ENCODE measurements around the gene CZIB. TPM values are rescaled to one million over a fixed set of nuclear protein-coding genes. Genes with fewer than 3 reads are reported as not detected.

The CZIB gene
- 10 to 100 TPM; 44.4 to 45.6 TPM for total RNA-seq

DNA sequence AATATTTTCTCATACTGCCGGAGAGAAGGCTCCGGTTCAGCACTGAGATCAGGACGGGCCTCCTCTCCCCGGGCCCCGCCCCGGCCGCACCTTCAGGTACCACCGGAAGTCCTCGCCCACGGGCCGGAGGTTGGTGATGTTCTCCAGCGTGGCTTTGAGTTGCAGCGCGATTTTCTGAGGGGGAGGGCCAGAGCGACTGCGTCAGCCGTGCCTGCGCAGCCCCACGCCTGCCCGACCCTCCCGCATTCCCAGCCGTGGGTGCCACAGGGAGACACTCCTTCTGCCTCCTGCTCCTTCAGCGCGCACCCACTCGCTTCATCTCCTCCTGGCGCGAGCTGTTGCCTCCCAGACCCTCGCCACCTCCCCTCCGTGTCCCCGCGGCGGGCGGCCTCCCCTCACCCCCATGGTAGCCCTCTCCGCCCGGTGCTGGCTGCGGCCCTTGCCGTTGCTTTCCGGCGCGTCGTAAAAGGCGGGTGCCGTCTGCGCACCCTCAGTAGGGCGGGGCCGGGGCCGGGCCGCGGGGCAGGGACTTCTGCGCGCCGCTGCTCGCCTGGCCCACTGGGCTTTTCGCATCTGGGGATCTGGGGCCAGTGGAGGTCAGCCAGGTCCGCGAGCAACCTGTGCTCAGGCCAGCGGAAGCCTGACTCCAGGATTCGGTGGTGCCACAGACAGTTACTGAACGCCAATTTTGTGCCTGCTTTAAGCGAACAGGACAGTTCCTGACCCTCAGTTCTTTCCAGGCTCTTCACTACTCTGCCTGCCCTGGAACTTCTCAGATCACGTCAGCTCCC is at the start of gene CZIB:
Gene CZIB, minus strand, starts transcription at position 464 of the 791 bp plus-strand sequence. Its CDS starts 59 bp downstream, at position 405.
- no peaks in the 10 kb centered on the region for H3K27me3 Mint-ChIP-seq (ENCODE audit: low read depth)
- H3K4me3 Mint-ChIP-seq, result peak within 1 kb of the TSS; percentile 91
- no peaks in the 10 kb centered on the region for H3K9me3 Mint-ChIP-seq
- peaks cover 24% of the 10 kb centered on the region for H3K4me1 Mint-ChIP-seq (ENCODE audit: low read depth)
- DNase-seq, result peak; percentile 96
- peak within 1 kb of the TSS; percentile 95 for H3K27ac Mint-ChIP-seq
- CTCF ChIA-PET, result interaction anchor here (1.4 kb wide), 1 partner anchor 12 kb away, joined by 3 read pairs; no protein-coding TSS in a partner anchor
- intact Hi-C loops (cut with micrococcal nuclease), result loop anchor here (1.0 to 5.0 kb wide), 5 partner anchors 18 to 854 kb away; partner anchors contain the start of genes CC2D1B, CPT2, IFT25 and LRRC42
- no peaks in the 10 kb centered on the region for H3K36me3 Mint-ChIP-seq (ENCODE audit: low read depth)

DNA sequence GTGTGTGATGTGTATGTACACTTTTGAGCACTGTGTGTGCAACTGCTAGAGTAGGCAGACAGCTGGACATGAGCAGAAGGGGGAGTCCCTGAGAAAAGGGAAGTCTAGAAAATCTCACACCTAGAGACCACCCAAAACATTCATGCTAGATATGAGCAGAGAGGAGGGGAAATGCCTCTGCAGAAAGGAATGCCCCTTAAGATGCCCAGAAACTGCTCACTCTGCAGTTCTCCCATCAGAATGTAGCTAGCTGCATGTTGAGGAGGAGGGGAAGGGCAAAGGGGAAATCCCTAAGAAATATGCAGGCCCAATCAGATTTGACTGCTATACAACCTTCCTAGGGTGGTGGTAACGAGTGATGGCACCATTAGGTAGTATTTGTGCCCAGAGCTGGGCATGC is 49.7 kb upstream of the CZIB start:
- DNase-seq, result no peak
- intact Hi-C loops (cut with micrococcal nuclease), result no loop called here
- Mint-ChIP-seq H3K4me1 (ENCODE audit: low read depth) (no peaks in the 10 kb centered on the region), H3K9me3 (no peaks in the 10 kb centered on the region), H3K36me3 (ENCODE audit: low read depth) (peaks cover 42% of the 10 kb centered on the region), H3K27me3 (ENCODE audit: low read depth) (no peaks in the 10 kb centered on the region), H3K4me3 (no peak overlapping the region), H3K27ac (no peak overlapping the region)
- CTCF ChIA-PET, result interaction anchor here (1.6 kb wide), 1 partner anchor 8 kb away, joined by 5 read pairs; no protein-coding TSS in a partner anchor

DNA sequence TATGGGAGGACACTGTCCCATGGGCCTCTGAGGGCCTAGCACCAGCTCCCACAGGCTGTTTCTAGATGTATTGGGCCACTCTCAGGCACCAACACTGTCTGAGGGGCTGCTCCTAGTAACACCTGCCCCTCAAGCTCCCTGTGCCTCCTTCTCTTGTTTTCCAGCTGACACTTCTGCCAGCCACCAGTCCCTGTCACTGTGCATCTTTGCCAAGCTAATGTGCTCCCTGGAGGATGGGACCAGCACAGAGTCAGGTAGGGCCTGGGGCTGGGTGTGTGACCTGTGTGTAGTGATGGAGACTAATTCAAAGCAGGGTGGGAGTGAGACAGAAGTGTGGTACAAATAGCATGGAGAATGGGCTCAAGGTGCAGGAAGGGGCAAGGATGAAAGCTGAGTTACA is 47.3 kb upstream of the CZIB start:
- Mint-ChIP-seq H3K36me3 (ENCODE audit: low read depth) (peaks cover 50% of the 10 kb centered on the region), H3K27ac (no peak overlapping the region), H3K4me1 (ENCODE audit: low read depth) (no peaks in the 10 kb centered on the region), H3K27me3 (ENCODE audit: low read depth) (no peaks in the 10 kb centered on the region), H3K9me3 (no peaks in the 10 kb centered on the region), H3K4me3 (no peak overlapping the region)
- CTCF ChIA-PET, result interaction anchor here (0.6 to 1.1 kb wide), 2 partner anchors 11 to 485 kb away, joined by 3 read pairs; no protein-coding TSS in a partner anchor
- no peak for DNase-seq
- intact Hi-C loops (cut with micrococcal nuclease), result no loop called here

DNA sequence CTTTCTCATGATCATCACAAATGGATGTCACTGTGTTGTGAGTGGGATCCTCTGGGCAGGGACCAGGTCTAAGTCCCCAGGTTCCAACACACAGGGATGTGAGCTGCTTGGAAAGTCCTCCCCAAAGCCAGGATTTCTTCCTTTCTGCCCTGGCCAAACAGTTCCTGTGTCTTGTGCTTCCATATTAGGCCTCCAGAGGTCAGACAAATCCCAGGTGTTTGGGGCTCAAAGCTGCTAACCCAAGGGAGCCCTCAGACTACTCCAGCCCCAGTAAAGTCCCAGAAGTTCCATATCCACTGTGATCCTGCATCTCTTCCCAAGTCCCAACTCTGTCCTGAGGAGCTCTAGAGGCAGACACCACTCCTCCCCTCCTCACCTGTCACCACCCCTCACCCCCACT is 45.6 kb upstream of the CZIB start:
- no peaks in the 10 kb centered on the region for H3K4me1 Mint-ChIP-seq (ENCODE audit: low read depth)

DNA sequence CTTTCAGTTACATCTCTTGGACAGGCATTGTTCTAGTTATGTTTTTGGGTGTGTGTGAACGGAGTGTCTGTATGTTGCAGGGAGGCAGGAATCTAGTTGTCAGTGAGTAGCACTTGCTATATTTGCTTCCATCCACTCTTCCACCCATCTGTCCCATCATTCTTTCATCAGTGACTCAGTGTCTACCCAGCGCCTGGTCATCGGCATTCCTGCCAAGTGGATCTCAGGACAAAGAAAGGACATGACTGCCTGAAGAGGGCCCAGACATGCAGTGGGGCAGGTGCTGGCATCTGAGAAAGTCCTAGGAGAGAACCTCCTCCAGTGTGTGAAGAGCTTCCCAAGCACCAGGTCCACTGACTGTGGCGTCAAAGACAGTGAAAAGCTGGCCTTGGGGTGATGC is 45.1 kb upstream of the CZIB start:
- peaks cover 52% of the 10 kb centered on the region for H3K36me3 Mint-ChIP-seq (ENCODE audit: low read depth)
- no peaks in the 10 kb centered on the region for H3K9me3 Mint-ChIP-seq
- H3K4me1 Mint-ChIP-seq (ENCODE audit: low read depth), result no peaks in the 10 kb centered on the region
- DNase-seq, result no peak
- intact Hi-C loops (cut with micrococcal nuclease), result no loop called here
- no peaks in the 10 kb centered on the region for H3K27me3 Mint-ChIP-seq (ENCODE audit: low read depth)
- no peak overlapping the region for H3K27ac Mint-ChIP-seq
- no peak overlapping the region for H3K4me3 Mint-ChIP-seq
- CTCF ChIA-PET, result interaction anchor here (1.4 kb wide), 1 partner anchor 128 kb away, joined by 5 read pairs; no protein-coding TSS in a partner anchor

More for the DNA sequence above, 45.6 kb upstream of the CZIB start:
- no peaks in the 10 kb centered on the region for H3K9me3 Mint-ChIP-seq
- intact Hi-C loops (cut with micrococcal nuclease), result loop anchor here (1.0 kb wide), 1 partner anchor 127 kb away; no protein-coding TSS in a partner anchor
- CTCF ChIA-PET, result interaction anchor here (1.4 kb wide), 1 partner anchor 128 kb away, joined by 5 read pairs; no protein-coding TSS in a partner anchor
- no peak overlapping the region for H3K27ac Mint-ChIP-seq
- H3K27me3 Mint-ChIP-seq (ENCODE audit: low read depth), result no peaks in the 10 kb centered on the region
- peaks cover 53% of the 10 kb centered on the region for H3K36me3 Mint-ChIP-seq (ENCODE audit: low read depth)
- no peak for DNase-seq
- H3K4me3 Mint-ChIP-seq, result no peak overlapping the region

DNA sequence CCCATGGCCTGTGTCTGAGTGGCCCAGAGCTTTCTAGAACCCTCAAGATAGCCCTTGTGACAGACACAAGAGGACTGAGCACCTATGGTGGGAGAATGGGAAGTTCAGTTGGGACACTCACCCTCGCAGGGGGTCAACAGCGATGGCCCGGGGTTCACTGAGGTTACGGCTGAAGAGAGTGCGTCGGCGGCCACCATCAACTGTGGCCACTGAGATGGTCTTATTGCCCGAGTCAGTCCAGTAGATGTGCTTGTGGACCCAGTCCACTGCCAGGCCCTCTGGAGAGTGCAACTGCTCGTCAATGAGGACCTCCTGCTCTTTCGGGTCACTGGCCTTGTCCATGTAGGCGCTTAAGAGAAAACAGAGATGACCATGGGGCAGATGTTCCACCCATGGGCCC is 43.6 kb upstream of the CZIB start:
- Mint-ChIP-seq H3K9me3 (no peaks in the 10 kb centered on the region), H3K27me3 (ENCODE audit: low read depth) (no peaks in the 10 kb centered on the region), H3K4me1 (ENCODE audit: low read depth) (no peaks in the 10 kb centered on the region), H3K27ac (no peak overlapping the region), H3K36me3 (ENCODE audit: low read depth) (peaks cover 57% of the 10 kb centered on the region), H3K4me3 (no peak overlapping the region)
- CTCF ChIA-PET, result no interaction called here
- no peak for DNase-seq
- intact Hi-C loops (cut with micrococcal nuclease), result no loop called here

DNA sequence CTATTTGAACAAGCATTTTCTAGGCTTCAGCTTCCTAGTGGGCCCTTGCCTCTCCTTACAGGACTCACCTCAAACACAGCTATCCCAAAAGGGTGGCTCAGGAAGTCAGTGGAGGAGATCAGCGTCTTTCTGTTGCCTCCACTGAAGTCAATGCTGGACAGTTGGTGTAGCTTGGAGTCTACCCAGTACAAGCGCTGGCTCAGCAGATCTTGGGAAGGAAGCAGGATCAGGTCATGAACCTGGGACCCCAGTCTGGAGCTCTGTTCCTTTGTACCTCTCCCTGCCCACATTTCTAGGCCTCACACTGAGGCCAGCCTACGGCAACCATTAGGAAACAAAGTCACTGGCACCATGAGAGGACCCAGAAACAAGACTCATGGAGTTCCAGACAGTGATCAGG is 41.6 kb upstream of the CZIB start:
- Mint-ChIP-seq H3K27ac (no peak overlapping the region), H3K4me3 (no peak overlapping the region), H3K36me3 (ENCODE audit: low read depth) (peaks cover 68% of the 10 kb centered on the region), H3K4me1 (ENCODE audit: low read depth) (no peaks in the 10 kb centered on the region), H3K27me3 (ENCODE audit: low read depth) (no peaks in the 10 kb centered on the region), H3K9me3 (no peaks in the 10 kb centered on the region)
- no peak for DNase-seq
- CTCF ChIA-PET, result interaction anchor here (1.2 to 1.7 kb wide), 2 partner anchors 17 to 132 kb away, joined by 3 to 5 read pairs; no protein-coding TSS in a partner anchor
- intact Hi-C loops (cut with micrococcal nuclease), result no loop called here

DNA sequence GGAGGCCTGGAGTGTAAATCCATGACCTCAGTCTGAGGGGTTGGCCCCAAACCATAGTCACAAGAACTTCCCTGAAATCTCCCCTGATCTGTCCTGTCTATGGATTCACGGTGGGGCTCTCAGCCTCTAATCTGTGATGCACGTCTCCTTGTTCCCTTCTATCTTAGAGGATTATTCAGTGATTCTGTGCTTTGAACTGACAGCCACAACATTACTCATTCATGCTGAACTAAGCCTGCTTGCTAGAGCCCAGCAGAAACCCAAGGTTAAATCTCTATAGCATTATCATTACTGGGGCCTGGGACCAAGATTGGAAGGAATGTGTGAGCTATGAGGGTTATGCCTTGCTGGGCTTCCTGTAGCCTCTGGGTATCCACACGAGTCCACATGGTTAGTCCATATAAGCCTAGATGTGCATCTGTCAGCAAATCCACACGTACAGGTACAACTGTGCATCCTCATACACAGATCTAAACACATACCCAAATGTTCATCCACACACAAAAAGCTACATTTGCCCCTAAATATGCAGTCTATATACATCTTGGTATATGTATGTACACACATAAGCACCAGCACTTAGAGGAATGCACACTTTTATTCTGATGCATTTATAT is 40.3 kb upstream of the CZIB start:
- H3K4me3 Mint-ChIP-seq, result no peak overlapping the region
- intact Hi-C loops (cut with micrococcal nuclease), result no loop called here
- H3K27ac Mint-ChIP-seq, result no peak overlapping the region
- no peaks in the 10 kb centered on the region for H3K27me3 Mint-ChIP-seq (ENCODE audit: low read depth)
- CTCF ChIA-PET, result no interaction called here
- H3K4me1 Mint-ChIP-seq (ENCODE audit: low read depth), result no peaks in the 10 kb centered on the region
- H3K36me3 Mint-ChIP-seq (ENCODE audit: low read depth), result peaks cover 69% of the 10 kb centered on the region
- H3K9me3 Mint-ChIP-seq, result no peaks in the 10 kb centered on the region
- no peak for DNase-seq

DNA sequence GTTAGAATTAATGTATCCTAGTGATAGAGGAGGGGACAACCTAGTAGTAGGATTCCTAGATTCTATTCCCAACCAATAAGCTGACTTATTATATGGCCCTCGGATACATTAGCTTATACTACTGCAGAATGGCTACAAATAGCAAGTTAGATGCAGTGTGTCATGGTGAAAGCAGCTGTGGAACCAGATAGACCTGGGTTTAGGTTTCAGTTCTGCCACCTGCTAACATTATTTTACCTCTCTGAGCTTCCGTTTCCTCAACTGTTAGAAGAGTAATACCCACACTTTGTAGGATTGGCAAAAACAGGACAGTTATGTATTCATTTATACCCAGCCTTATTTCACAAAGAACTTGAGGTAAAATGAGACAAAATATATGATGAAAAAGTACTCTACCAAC is 39.5 kb upstream of the CZIB start:
- Mint-ChIP-seq H3K4me3 (no peak overlapping the region), H3K36me3 (ENCODE audit: low read depth) (peaks cover 65% of the 10 kb centered on the region), H3K4me1 (ENCODE audit: low read depth) (no peaks in the 10 kb centered on the region), H3K9me3 (no peaks in the 10 kb centered on the region), H3K27me3 (ENCODE audit: low read depth) (no peaks in the 10 kb centered on the region), H3K27ac (no peak overlapping the region)
- intact Hi-C loops (cut with micrococcal nuclease), result no loop called here
- CTCF ChIA-PET, result interaction anchor here (0.7 kb wide), 1 partner anchor 19 kb away, joined by 3 read pairs; no protein-coding TSS in a partner anchor
- DNase-seq, result no peak

DNA sequence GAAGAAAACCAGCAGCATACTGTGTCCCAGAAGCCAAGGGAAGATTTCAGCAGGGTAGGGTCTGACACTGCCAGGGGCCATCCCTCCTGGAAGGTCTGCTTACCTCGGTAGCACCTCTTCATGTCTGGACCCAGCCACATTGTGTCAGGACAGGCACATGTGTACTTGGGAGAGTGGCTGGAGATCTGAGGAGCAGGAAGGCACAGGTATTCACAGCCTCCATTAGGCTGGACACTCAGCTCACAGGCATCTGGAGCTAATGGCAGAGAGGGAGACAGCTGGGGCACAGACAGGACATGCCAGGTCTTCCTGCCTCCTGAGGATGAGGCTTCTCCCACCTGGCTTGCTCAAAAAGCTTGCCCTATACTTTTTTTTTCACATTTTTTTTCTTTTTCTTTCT is 37.8 kb upstream of the CZIB start:
- CTCF ChIA-PET, result interaction anchor here (1.6 kb wide), 1 partner anchor 20 kb away, joined by 9 read pairs; no protein-coding TSS in a partner anchor
- Mint-ChIP-seq H3K27me3 (ENCODE audit: low read depth) (no peaks in the 10 kb centered on the region), H3K4me3 (no peak overlapping the region), H3K9me3 (no peaks in the 10 kb centered on the region), H3K4me1 (ENCODE audit: low read depth) (no peaks in the 10 kb centered on the region), H3K27ac (no peak overlapping the region), H3K36me3 (ENCODE audit: low read depth) (peaks cover 60% of the 10 kb centered on the region)
- no peak for DNase-seq
- intact Hi-C loops (cut with micrococcal nuclease), result no loop called here

DNA sequence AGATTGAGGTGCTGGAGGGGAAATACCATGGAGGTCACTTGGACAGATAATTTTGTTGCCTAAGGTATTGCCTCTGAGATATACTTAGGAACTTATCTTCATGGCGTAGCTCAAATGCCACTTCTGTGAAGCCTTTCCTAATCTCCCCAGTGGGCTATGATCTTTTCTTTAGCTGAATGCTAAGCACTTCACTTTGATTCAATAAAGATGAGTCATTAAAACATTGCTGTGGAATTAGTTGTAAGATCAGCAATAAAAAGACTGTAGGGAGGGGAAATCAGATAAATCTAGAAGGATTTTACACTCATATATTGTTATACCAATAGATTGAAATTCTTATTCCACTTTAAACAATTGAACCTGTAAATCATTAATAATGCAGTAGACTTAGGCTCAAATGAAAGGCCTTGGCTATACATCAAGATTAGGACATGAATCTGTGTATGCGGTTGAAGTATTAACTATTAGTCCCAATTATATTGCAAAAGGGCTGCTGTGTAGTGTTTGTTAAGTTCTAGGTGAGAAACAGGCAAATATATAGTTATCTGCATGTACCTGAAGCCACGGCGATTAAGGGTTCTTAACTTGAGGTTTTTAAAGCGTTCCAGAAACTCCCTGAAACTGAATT is 37.1 kb upstream of the CZIB start:
- Mint-ChIP-seq H3K36me3 (ENCODE audit: low read depth) (peaks cover 56% of the 10 kb centered on the region), H3K4me1 (ENCODE audit: low read depth) (no peaks in the 10 kb centered on the region), H3K27me3 (ENCODE audit: low read depth) (no peaks in the 10 kb centered on the region), H3K9me3 (no peaks in the 10 kb centered on the region), H3K4me3 (no peak overlapping the region), H3K27ac (no peak overlapping the region)
- CTCF ChIA-PET, result interaction anchor here (1.6 kb wide), 1 partner anchor 21 kb away, joined by 9 read pairs; no protein-coding TSS in a partner anchor
- intact Hi-C loops (cut with micrococcal nuclease), result no loop called here
- no peak for DNase-seq

Data from activated naive CD4-positive, alpha-beta T cell treated with anti-CD3 and anti-CD28 coated beads for 36 hours (primary cell).